Smooth muscle cell (in vitro differentiated cells): ENCODE results near the gene NLRP6. TPM values are rescaled to one million over a fixed set of nuclear protein-coding genes. Genes with fewer than 3 reads are reported as not detected.

ENCODE experiments used
- DNase-seq: peaks from one replicate; lab custom pipeline; 2025; ENCODE audit not compliant: unreplicated experiment; lab: John Stamatoyannopoulos, UW
- H2AFZ ChIP-seq: fragments of 200-600 bp; sonication (generic); 2 replicates; pipeline ENCODE4 v1.6.0; 2016; ENCODE audit warnings: antibody characterized with exemption, low read depth, mild to moderate bottlenecking
- H3F3A ChIP-seq: fragments of 200-600 bp; sonication (generic); 2 replicates; pipeline ENCODE4 v1.6.0; 2017; ENCODE audit warnings: antibody characterized with exemption, low read depth
- H3K27ac ChIP-seq: fragments of 200-600 bp; sonication (generic); 2 replicates; pipeline ENCODE4 v1.5.1; 2016; ENCODE audit warnings: low read depth, mild to moderate bottlenecking
- H3K27me3 ChIP-seq: fragments of 200-600 bp; sonication (generic); 2 replicates; pipeline ENCODE4 v1.6.1; 2016; ENCODE audit warnings: low read depth, mild to moderate bottlenecking
- H3K36me3 ChIP-seq: fragments of 200-600 bp; sonication (generic); 2 replicates; pipeline ENCODE4 v1.5.1; 2016; ENCODE audit warnings: low read depth
- H3K4me1 ChIP-seq: fragments of 200-600 bp; sonication (generic); 2 replicates; pipeline ENCODE4 v1.5.1; 2016; ENCODE audit warnings: low read depth
- H3K4me2 ChIP-seq: fragments of 200-600 bp; sonication (generic); 2 replicates; pipeline ENCODE4 v1.6.0; 2016; ENCODE audit warnings: mild to moderate bottlenecking
- H3K4me3 ChIP-seq: fragments of 200-600 bp; sonication (generic); 2 replicates; pipeline ENCODE4 v1.5.1; 2016; ENCODE audit warnings: mild to moderate bottlenecking
- H3K79me2 ChIP-seq: fragments of 200-600 bp; sonication (generic); 2 replicates; pipeline ENCODE4 v1.6.0; 2016; ENCODE audit warnings: low read depth, mild to moderate bottlenecking
- H3K9ac ChIP-seq: fragments of 200-600 bp; sonication (generic); 2 replicates; pipeline ENCODE4 v1.6.0; 2016; ENCODE audit warnings: low read depth
- H3K9me3 ChIP-seq: fragments of 200-600 bp; sonication (generic); replicated peaks from 2 replicates; pipeline ENCODE4 v1.5.1; 2016; ENCODE audit warnings: low read depth
- H4K20me1 ChIP-seq: fragments of 200-600 bp; sonication (generic); 2 replicates; pipeline ENCODE4 v1.6.0; 2016; ENCODE audit warnings: low read depth
- CTCF ChIP-seq: fragments of 200-600 bp; sonication (generic); IDR thresholded peaks from 2 replicates; pipeline ENCODE4 v1.5.1; 2017; ENCODE audit warnings: borderline replicate concordance, mild to moderate bottlenecking, antibody characterized with exemption; ENCODE audit not compliant: insufficient read depth, poor library complexity, severe bottlenecking
- WGBS: methylation state at CpG from one replicate; pipeline ENCODE4 v1.1.7; 2016; ENCODE audit warnings: low lambda C conversion rate; 5-methylcytosine and 5-hydroxymethylcytosine counted together
- polyA plus RNA-seq: library from polyadenylated mRNA; unstranded; fragments of >200 nt; fragmentation: Nextera tagmentation; extraction: Ambion mirVana; gene quantifications from 2 replicates; pipeline ENCODE4 v1.2.1, GENCODE V29; 2016
- total RNA-seq: library from RNA; depleted of rRNA; stranded (reverse); fragments of >200 nt; gene quantifications from 2 replicates; pipeline ENCODE4 v1.2.3, GENCODE V29; 2014

NLRP6 gene
- total and polyA plus RNA-seq, 2 experiments from 2014 or later, result not detected

- Histone ChIP-seq H3K9me3 (no peaks in the 10 kb centered on the region), H3K4me2 (no peak overlapping the region), H2AFZ (no peak overlapping the region), H3K27me3 (peaks cover 7% of the 10 kb centered on the region), H3K79me2 (no peaks in the 10 kb centered on the region), H3K27ac (no peak overlapping the region), H3K36me3 (no peaks in the 10 kb centered on the region), H3K4me3 (no peak overlapping the region), H3K9ac (no peak overlapping the region), H3F3A (no peaks in the 10 kb centered on the region), H3K4me1 (peaks cover 4% of the 10 kb centered on the region), H4K20me1 (no peaks in the 10 kb centered on the region)
- DNase-seq, result no peak
- no peak for TF ChIP-seq CTCF
- 92% methylated on average over 22 of the region's 23 CpGs for WGBS
Measured at GRCh38 chr11:283405-284104, 5.3 kb downstream of the NLRP6 start.

GRCh38 chr11:284105-285020 lies 6.2 kb downstream of the NLRP6 start:
- Histone ChIP-seq H3F3A (no peaks in the 10 kb centered on the region), H3K4me3 (no peak overlapping the region)
- no peak for TF ChIP-seq CTCF

GRCh38 chr11:285021-285893 lies 7.0 kb downstream of the NLRP6 start:
- H3K79me2 ChIP-seq, result no peaks in the 10 kb centered on the region
- H3K27ac ChIP-seq, result no peak overlapping the region
- H4K20me1 ChIP-seq, result no peaks in the 10 kb centered on the region
- H3K36me3 ChIP-seq, result no peaks in the 10 kb centered on the region
- H3K9me3 ChIP-seq, result no peaks in the 10 kb centered on the region
- H3K27me3 ChIP-seq, result peaks cover 5% of the 10 kb centered on the region
- H3K4me2 ChIP-seq, result no peak overlapping the region
- no peak for TF ChIP-seq CTCF
- H3K4me1 ChIP-seq, result peaks cover 10% of the 10 kb centered on the region
- H3F3A ChIP-seq, result no peaks in the 10 kb centered on the region
- WGBS, result 93% methylated on average over 25 of the region's 29 CpGs
- DNase-seq, result no peak
- H3K9ac ChIP-seq, result no peak overlapping the region
- no peak overlapping the region for H3K4me3 ChIP-seq
- no peak overlapping the region for H2AFZ ChIP-seq

More at GRCh38 chr11:284105-285020, 6.2 kb downstream of the NLRP6 start:
- H3K9me3 ChIP-seq, result no peaks in the 10 kb centered on the region
- H3K4me2 ChIP-seq, result no peak overlapping the region
- no peak overlapping the region for H3K27ac ChIP-seq
- 92% methylated on average over 22 of the region's 24 CpGs for WGBS
- H3K4me1 ChIP-seq, result peaks cover 5% of the 10 kb centered on the region
- no peaks in the 10 kb centered on the region for H4K20me1 ChIP-seq
- DNase-seq, result no peak
- no peaks in the 10 kb centered on the region for H3K36me3 ChIP-seq
- no peak overlapping the region for H2AFZ ChIP-seq
- no peaks in the 10 kb centered on the region for H3K79me2 ChIP-seq
- no peak overlapping the region for H3K9ac ChIP-seq
- peaks cover 7% of the 10 kb centered on the region for H3K27me3 ChIP-seq
